ENCODE results near the gene LPIN1.

The LPIN1 gene, protein sequence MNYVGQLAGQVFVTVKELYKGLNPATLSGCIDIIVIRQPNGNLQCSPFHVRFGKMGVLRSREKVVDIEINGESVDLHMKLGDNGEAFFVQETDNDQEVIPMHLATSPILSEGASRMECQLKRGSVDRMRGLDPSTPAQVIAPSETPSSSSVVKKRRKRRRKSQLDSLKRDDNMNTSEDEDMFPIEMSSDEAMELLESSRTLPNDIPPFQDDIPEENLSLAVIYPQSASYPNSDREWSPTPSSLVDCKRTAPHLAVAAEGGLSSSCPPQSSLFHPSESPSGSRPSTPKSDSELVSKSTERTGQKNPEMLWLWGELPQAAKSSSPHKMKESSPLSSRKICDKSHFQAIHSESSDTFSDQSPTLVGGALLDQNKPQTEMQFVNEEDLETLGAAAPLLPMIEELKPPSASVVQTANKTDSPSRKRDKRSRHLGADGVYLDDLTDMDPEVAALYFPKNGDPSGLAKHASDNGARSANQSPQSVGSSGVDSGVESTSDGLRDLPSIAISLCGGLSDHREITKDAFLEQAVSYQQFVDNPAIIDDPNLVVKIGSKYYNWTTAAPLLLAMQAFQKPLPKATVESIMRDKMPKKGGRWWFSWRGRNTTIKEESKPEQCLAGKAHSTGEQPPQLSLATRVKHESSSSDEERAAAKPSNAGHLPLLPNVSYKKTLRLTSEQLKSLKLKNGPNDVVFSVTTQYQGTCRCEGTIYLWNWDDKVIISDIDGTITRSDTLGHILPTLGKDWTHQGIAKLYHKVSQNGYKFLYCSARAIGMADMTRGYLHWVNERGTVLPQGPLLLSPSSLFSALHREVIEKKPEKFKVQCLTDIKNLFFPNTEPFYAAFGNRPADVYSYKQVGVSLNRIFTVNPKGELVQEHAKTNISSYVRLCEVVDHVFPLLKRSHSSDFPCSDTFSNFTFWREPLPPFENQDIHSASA

GRCh38 chr2:11746376-11746806 lies at the start of gene LPIN1:
TSS of gene LPIN1 (plus strand) at chr2:11746632. CDS start at chr2:11765542, 18,910 bp downstream.
- no peak for TF ChIP-seq CTCF (IDR thresholded peaks at IDR 0.05; ENCODE audit: low read depth, low read length, missing control alignments)
- in situ Hi-C loops (cut with HindIII; ENCODE audit: low sequenced_read_pairs), result no loop called here
- H3K4me3 ChIP-seq (ENCODE audit: low read depth, low read length), result peak within 1 kb of the TSS; percentile 82
- peak; percentile 49 for DNase-seq (ENCODE audit: low read depth)

- in situ Hi-C loops (cut with HindIII; ENCODE audit: low sequenced_read_pairs), result loop anchor here (25.0 kb wide), 1 partner anchor 91 kb away; no protein-coding TSS in a partner anchor
- H3K4me3 ChIP-seq (ENCODE audit: low read depth, low read length), result no peak overlapping the region
Observed at GRCh38 chr2:11696736-11697102, 49.7 kb upstream of the LPIN1 start.

DNA sequence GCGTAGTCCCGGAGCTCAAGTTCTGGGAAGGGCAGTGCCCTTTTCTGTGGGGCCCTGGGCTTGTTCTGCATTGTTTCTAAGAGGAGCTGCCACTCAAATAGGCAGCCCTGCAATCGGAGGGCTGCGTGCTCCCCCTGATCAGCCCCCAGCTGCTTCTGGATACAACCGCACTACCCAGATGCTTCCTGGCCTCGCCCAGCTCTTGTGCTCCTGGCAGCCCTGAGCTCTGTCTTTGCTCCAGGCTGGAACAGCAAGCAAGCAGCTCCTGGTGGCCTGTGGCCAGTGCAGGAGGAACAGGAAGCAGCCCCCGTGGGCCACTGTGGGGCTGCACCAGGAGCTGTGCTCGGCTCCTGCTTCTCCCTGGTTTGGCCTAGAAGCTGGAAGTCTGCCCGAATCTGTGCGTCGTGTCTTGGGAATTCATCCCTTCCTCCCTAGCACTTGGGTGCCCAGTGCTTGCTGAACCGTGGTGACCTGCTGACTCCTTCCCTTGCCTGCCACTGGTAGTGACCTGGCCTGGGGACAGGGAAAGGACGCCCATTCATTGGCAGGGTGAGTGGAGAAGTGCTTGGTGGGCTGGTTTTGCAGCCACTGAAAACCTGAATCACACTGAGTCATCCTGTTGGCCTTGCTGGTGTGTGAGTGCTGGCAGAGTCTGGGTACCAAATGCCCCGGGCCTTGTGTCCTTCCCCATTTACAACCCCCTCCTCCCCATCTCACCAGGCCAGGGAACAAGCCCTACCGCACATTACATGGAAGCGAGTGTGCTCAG lies 49.1 kb upstream of the LPIN1 start:
- in situ Hi-C loops (cut with HindIII; ENCODE audit: low sequenced_read_pairs), result loop anchor here (25.0 kb wide), 1 partner anchor 90 kb away; no protein-coding TSS in a partner anchor
- DNase-seq (ENCODE audit: low read depth), result no peak
- TF ChIP-seq CTCF (IDR thresholded peaks at IDR 0.05; ENCODE audit: low read depth, low read length, missing control alignments), result no peak
- no peak overlapping the region for H3K4me3 ChIP-seq (ENCODE audit: low read depth, low read length)

More at GRCh38 chr2:11696736-11697102, 49.7 kb upstream of the LPIN1 start:
- DNase-seq (ENCODE audit: low read depth), result no peak
- no peak for TF ChIP-seq CTCF (IDR thresholded peaks at IDR 0.05; ENCODE audit: low read depth, low read length, missing control alignments)

DNA sequence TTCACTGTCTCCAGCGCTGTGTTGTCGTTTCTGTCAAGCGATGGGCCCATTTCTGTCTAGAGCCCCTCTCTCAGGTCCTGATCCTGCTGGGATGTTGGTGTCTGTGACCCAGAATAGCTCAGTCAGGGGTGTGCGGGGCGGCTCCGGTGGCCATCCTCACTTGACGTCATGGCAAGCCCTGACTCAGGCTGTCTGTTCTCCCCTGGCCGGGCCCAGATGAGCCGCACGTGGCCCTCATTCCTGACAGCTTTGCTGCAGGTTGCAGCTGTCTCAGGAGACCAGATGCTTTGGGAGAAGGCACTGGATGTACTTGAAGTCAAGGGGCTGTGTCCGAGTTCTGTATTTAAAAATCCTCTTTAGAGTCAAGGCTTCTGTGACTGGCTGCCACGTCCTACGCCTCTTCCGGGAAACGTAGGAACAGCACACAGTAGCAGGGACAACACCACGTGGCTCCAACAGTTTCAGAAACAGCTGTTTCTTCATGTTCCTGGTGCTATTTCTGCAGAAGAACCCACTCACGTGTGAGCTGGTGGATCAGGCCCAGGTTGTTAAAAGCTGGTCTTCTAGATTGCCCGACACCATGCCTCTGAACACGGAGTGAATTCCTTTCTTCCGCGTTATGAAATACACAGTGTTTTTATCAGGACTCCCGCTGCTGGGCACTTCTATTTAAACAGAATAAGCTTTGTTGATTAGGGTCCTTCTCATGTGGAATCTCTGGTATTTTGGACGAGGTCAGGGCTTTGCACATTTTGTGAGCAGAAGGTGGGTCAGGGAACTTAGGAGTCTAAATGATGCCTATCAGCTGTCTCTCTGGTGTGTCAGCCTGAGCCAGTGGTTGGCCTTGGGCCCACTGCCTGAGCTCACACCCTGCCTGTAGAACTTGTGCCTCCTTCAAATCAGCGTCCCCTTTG lies 48.2 kb upstream of the LPIN1 start:
- no peak overlapping the region for H3K4me3 ChIP-seq (ENCODE audit: low read depth, low read length)
- in situ Hi-C loops (cut with HindIII; ENCODE audit: low sequenced_read_pairs), result loop anchor here (25.0 kb wide), 1 partner anchor 89 kb away; no protein-coding TSS in a partner anchor
- no peak for DNase-seq (ENCODE audit: low read depth)
- TF ChIP-seq CTCF (IDR thresholded peaks at IDR 0.05; ENCODE audit: low read depth, low read length, missing control alignments), result no peak

DNA sequence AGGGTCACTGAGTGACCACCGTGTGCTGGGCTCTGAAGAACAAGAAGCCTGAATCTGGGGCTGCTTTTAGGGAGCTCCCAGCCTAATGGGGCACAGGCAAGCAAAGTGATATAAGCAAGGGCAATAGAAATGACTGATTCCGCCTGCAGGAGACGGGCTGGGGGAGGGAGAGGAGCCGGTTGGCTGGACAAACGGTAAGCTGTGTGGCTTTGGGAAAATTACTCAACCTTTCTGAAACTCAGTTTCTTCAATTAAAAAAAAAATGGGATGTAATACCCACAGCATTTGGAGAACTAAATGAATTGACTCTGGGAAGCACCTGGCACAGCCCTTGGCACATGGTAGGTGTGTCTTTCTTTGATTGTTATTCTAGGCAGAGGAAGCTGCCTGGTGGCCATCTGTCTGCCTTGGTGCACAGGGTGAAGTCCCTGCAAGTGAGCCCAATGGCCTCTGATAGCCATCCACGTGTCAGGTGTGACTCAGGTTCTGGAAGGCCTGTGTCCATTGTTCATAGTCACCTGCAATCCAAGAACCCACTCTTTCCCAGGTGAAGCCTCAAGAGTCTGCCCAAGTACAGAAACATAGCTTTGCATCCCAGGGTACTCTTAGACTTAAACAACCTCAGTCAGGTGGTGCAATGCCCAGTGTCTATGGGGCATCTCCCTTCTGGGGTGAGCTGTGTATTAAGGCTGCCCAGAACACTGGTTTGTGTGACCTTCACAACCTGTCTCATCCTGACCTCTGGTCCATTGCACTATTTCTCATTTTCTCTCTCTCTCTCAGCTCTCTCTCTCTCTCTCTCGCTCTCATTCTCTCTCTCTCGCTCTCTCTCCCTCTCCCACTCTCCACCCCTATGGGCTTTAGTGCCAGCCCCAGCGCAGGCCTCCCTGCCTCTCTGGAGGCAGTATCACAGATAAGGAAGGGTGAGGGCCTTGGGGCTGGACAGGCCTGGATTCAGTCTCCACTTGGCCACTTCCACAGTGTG lies 46.5 kb upstream of the LPIN1 start:
- TF ChIP-seq CTCF (IDR thresholded peaks at IDR 0.05; ENCODE audit: low read depth, low read length, missing control alignments), result no peak
- in situ Hi-C loops (cut with HindIII; ENCODE audit: low sequenced_read_pairs), result loop anchor here (25.0 kb wide), 1 partner anchor 87 kb away; no protein-coding TSS in a partner anchor
- DNase-seq (ENCODE audit: low read depth), result no peak
- no peak overlapping the region for H3K4me3 ChIP-seq (ENCODE audit: low read depth, low read length)

All from astrocyte of the cerebellum (primary cell).